Measurements from ENCODE around the gene TMEM250. TPM values are rescaled to one million over a fixed set of nuclear protein-coding genes. Genes with fewer than 3 reads are reported as not detected.

The TMEM250 gene
- total RNA-seq, 1 donor from 2014 or later: 26.9 TPM

DNA sequence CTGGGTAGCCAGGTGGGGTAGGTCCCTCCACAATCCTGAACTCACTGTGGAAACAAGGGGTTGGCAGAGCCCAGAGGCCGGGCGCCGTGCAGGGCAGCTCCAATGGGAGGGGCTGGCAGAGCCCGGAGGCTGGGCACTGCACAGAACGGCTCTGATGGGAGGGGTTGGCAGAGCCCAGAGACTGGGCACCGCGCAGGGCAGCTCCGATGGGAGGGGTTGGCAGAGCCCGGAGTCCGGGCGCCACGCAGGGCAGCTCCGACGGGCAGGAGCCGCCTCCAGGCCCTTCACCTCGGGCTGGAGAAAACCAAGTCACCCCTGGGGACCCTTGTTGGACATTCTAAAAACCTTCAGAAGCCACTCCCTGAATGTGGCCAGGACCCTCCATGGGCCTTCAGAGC lies 32.9 kb downstream of the TMEM250 start:
- FAIRE-seq (no peak), DNase-seq (ENCODE audit: low spot score in 2 of 2) (peak; percentile 83 to 85)

DNA sequence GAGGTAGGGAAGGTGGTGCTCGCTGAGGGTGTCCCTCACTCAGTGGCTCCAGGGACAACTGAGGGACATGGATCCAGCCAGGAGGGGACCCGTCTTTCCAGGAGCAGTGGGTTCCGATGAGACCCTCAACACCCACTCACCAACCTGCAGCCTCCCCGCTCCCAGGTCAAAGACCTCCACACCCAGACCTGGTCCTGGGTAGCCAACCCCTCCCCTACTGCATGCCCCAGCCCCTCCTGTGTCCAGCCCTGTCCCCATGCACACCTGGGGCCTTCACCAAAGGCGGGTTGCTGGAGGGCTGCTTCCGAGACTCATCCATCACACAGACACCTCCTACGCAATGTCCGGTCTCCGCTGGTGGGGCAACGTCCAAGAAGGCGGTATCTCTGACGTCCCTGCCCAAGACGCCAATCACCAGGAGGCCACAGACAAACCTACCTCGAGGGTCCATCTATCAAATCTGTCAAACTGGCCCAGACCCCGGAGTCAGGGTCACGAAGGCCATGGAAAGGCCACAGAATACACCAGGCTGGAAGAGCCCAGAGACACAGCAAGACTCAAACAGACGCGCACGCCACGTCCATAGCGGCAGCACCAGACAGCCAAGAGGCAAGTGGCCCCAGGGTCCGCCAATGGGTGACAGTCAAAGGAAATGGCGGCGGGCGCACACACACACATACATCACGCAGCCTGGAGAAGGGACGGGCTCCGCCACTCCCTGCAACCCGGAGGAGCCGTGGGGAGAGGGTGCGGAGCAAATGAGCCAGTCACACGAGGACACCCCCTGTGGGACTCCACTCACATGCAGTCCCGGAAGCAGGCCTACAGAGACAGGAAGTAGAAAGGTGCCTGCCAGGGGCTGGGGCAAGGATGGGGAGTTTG lies 34.4 kb downstream of the TMEM250 start:
- DNase-seq (ENCODE audit: low spot score in 2 of 2) (peak in 1 of 2 donors; percentile 21), FAIRE-seq (no peak)

DNA sequence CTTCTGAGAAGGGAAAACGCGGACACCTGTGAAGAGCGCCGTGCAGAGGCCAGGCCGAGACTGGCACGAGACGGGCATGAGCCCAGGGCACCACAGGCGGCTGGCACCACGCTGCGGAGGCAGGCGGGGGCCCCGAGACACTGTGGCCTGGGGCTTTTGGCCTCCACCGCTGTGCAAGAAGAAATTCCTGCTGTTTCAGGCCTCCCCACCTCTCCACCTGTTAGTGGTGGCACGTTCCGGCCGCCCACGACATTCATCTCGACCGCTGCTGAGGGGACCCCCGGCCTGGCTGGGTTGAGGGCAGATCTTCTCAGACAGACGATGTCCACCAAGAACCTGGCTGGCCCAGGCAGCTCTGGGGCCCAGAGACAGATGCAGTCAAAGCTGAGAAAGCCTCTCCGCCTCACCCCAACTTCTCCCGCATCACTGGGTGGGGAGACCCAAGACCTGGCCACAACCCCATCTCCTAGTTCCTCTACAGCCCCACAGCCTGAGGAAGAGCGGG lies 35.1 kb downstream of the TMEM250 start:
- no peak for FAIRE-seq
- no peak for DNase-seq (ENCODE audit: low spot score in 2 of 2)

DNA sequence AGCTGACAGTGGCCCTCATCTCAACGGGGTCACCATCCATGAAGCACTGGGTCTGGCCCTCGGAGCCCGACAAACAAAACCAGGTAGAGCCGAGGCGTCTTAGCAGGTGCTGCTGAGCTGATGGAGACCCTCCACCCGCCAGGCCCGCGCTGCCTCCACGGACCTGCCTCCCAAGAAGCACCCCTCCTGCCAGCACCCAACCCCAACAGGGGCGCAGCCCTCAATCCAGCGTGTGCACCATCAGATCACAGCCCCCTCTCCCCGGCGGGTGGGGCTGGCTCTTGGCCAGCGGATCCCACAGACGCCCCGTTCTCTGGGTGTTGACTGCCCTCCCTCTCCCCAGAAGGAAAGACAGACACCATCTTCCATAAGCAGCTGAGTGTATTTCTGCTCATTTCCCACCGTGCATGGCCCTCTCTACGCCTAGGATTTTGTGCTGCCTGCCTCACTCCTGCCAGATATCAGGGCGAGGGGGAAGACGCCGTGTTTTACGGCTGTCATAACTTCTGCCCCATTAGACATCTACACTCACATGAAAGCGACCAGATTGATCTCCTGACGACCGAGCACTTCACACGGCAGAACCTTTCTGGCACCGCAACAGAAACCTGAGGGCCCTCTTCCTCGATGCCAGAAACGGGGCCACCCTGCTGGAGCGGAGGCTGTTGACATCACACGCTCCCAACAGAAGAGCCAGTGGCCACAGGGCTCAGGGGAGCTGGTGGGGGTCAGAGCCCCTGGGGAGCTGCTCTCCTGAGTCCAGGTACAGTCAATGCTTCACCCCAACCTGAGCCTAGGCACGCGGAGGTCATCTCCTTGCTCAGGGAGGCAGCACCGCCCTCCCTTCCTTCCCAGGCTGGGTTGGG lies 35.9 kb downstream of the TMEM250 start:
- FAIRE-seq (no peak), DNase-seq (ENCODE audit: low spot score in 2 of 2) (no peak)

DNA sequence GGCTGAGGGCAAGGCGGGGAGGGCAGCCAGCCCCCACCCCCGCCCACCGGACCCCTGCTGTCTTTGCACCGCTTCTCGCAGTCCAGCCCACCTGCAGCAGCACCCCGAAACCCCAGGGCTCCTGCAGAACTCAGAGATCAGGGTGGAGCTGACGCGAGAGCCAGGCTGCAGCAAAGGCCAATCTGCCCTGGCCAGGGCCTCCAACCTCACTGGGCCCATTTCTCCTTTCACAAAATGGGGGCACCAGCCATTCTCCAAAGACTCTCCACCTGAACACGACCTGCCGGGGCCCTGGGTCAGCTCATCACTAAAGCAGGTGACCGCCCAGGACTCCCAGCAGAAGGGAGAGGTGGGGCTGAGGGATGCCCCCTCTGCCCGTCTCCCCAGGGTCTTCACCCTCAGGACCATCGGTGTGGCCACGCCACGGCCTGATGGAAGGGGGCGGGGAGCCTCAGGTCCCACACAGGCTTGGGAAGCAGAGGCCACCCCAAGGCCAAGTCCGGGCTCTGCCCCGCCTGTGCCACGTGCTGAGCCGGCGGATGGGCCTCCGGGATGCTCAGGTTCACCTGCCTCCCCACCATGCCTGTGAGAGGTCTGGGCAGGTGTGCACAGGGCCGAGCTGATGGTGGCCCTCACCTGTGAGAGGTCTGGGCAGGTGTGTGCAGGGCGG lies 36.7 kb downstream of the TMEM250 start:
- FAIRE-seq (no peak), DNase-seq (ENCODE audit: low spot score in 2 of 2) (no peak)

DNA sequence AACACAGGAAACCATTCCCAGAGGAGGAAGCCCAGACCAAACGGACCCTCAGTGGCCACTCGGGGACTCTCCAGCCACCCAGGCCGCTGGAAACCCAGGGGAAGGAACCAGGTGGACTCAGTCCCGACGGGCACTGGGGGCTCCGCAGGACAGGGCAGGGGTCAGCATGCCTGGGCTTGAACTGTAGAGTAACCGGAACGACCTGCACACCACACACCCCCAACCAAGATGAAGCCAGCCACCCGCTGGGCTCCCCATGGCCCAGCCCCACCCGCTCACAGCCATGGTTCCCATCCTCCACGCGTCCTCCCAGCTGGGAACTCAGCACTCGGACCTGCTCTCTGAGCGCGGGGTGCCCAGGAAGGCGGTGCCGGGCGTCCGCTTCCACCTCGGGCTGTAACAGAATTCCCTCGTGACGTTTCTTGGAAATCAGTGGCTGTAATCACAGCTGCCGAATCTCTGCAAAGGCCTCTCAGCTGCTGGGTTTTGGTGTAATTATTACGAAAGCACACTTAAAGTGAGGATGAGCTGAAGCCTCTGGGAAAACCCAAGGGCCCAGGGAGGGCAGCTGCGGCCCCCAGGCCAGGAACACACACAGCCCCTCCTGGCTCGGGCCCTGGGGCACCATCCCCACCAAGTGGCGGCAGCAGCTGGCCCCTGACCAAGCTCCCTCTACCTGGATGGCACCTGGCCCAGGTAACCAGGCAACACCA lies 37.4 kb downstream of the TMEM250 start:
- DNase-seq (ENCODE audit: low spot score in 2 of 2) (peak in 1 of 2 donors; percentile 39), FAIRE-seq (no peak)

DNA sequence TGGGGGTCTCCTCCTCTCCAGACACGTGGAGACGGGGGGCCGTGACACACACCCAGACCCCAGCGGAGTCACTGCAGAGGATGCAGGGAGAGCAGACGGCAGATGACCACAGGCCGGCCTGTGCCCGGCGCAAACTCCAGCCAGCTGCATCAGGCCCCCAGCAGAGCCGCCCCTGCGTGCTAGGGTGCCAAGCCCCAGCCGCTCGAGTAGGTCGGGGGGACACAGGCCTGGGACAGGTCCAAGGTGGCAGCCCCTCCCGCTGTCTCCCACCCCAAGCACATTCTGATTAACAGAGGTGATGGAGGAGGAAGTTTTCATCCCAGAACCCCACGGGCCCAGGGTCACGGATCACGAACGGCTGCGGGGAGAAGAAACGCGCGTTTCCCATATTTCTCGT lies 38.0 kb downstream of the TMEM250 start:
- FAIRE-seq (no peak), DNase-seq (ENCODE audit: low spot score in 2 of 2) (no peak)

DNA sequence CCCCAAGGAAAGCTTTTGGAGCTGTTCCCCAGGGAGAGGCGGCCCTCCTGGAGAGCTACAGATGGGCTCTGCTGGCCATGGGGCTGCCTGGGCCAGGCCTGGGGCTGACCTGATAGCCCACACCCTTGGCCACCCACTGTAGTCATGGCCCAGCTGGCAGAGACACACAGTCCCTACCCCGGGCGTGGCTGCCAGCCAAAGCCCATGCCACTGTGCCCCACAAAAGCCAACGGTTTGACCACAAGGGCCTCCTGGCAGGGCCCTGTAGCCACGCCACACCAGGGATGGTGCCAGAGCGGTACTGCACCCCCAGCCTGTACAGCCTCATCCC lies 38.8 kb downstream of the TMEM250 start:
- DNase-seq (ENCODE audit: low spot score in 2 of 2) (no peak), FAIRE-seq (no peak)

DNA sequence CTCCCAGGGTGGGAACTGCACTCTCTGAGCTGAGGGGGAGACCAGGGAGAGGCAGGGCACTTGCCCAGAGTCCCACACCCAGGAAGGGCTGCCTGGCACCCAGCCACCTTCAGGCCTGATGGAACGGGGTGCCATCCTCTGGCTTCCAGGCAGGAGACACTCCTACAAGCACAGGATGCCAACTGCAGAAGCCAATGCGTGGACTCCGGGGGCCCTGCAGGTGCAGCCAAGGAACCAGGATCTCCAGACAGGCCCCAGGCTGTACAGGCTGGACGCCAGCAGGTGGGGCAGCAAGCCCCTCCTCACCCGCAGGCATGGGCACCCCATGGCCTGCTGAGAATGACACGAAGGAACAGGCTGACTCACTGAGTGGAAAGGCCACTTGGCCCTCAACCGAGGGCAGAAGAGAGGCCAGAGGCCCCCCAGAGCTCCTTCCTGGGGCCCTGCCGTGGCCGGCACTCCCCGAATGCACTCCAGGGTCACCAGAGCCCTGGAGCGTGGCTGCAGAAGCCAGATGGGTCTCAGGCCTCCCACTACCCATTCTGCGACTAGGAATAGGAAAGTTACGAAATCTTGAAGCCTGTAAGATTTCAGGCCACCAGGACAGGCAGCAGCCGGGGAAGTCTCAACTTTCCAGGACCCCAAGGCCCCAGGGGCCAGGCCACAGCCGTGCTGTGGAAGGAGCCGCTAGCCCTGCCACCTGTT lies 39.3 kb downstream of the TMEM250 start:
- DNase-seq (ENCODE audit: low spot score in 2 of 2) (peak in 1 of 2 donors; percentile 4), FAIRE-seq (no peak)

DNA sequence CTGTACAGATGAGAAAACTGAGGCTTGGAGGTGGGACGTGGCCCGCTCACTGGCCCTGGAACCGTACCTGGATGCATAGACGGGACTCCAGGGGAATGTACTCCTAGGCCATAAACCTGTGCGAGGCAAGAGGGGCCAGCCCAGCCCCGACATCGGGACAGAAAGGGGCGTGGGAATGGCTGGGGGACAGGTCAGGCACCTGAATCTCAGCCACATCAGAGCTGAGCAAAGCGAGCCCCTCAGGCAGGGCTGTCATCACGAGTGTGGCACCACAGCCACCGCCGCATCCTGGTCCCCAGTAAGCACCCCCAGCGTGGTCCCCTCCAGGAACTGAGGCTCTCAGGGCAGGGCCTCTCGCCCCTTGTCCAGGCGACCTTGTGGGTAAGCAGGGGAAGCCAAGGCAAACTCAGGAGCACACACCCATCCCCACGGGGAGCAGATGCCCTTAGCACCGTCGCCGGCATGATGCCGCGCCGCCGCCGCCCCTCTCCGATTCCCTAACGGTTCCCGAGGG lies 40.1 kb downstream of the TMEM250 start:
- FAIRE-seq: no peak
- no peak for DNase-seq (ENCODE audit: low spot score in 2 of 2)

DNA sequence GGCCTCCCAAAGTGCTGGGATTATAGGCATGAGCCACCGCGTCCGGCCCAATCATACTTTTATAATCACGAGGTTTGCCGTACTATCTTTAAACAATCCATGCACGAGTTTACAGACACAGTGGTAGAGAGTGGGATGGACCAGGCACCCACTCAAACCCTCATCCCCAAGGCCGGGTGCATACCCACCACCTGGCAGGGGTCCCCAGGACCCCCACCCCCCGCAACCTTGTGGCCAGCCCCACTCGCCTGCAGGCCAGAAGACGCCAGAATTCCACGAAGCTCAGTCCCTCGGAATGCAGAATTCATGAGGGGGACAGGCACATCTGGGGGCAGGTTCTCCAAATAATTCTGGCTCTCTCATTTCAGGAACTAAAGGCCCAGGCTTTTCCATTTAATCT lies 40.7 kb downstream of the TMEM250 start:
- DNase-seq (ENCODE audit: low spot score in 2 of 2): no peak
- no peak for FAIRE-seq

DNA sequence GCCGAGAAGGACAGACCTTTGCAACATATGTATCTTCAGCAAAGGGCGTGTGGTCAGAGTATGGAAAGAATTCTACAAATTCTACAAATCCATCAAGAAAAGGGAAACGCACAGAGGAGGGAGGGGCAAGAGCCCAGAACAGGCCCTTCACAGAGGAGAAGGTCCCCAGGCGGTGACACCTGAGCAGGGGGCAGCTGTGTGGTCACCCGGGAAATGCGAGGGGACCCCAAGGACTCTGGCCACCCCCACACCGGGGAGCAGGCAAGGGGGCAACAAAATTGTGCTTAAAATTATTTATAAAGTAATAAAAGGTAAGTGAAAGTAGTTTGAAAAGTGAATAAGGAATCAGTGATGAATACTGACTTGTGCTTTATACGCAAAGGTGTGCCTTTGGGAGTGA lies 41.2 kb downstream of the TMEM250 start:
- DNase-seq (ENCODE audit: low spot score in 2 of 2) (no peak), FAIRE-seq (no peak)

DNA sequence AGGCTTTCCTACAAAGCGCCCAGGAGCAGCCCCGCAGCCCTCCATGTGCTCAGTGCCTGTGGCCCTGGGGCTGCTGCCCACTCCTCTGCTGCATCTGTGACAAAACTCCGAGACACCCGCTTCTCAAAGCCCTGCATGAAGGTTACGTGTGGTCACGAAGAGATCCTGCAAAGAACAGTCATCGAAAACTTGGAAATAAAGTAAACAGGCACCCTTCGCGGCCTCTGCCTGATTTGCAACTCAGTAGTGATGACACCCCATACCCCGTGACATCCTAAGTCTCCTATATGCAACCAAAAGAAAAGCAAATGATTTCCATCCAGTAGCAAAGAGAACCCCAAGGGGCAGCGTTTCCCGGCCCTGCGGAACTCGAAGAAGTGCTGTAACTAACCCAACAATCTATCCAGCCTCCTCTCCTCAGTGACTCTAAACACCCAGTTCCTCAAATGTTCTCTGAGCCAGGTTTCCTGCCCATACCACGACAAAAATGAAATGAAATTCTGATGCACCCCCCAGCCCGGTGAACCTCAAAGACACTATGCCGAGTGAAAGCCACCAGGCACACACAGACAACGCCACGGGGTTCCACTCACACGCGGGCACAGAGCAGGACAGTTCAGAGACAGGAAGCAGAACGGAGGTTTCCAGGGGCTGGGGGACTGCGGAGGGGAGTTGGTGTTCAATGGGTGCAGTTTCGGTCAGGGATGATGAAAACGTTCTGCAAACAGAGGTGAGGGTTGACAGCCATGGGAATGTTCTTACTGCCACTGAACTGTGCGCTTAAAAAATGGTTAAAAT lies 42.6 kb downstream of the TMEM250 start:
- no peak for FAIRE-seq
- DNase-seq (ENCODE audit: low spot score in 2 of 2): no peak

DNA sequence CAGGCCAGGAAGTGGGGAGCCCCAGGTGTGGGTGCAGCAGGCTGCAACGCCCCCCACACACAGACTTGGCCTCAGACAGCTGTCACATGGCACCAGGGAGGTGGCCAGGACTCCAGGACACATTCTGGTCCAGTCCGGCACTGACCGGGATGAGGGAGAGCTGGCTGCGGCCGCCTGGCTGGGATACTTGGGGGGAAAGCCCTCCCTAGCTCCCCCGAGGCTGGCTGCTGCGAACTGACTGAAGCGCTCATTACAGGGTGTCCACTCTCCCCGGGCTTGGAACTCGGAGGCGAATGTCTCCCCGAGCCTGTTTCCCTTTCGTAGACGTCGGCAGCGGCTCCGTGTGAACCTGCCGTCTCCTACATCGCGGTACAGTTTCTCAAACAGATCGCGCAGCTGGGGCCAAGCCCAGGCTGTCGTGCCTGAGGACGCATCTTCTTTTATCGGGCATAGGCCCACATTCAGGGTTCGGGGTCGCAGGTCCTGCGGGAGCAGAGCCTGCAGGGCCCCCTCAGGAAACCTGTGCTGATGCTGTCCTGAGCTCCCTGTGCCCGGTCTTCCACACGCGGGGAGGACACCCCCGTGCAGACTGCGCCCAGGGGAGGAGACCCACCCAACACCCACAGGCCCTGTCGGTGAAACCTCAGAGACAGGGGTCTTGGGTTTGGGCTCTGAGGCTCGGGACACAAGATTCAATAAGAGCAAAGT lies 43.4 kb downstream of the TMEM250 start:
- DNase-seq (ENCODE audit: low spot score in 2 of 2): no peak
- no peak for FAIRE-seq

DNA sequence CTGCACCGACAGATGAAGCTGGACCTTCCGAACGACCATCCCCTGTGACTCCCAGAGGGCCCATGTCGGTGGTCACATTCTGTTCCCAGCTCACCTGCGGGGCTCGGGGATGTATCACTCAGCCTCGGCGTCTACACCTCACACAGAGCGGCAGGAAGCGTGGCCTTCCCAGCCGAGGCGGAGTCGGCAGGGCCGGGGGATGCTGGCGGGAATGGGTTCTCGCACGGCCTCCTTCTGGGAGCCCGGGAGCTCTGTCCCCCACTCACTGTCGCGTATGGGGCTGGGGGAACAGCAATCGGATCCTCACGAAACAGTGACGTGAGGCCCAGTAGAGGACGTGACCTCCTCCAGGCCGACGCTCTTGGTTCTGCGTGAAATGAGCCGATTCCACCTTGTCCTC lies 44.0 kb downstream of the TMEM250 start:
- DNase-seq (ENCODE audit: low spot score in 2 of 2) (no peak), FAIRE-seq (no peak)

Data from frontal cortex (tissue), 4 donors.